Fibroblast of lung (primary cell): Measurements from ENCODE around the gene KIF3A.

ENCODE experiments used
- CTCF ChIP-seq, 2 donors: IDR thresholded peaks in 1 of 2; conservative IDR thresholded peaks in 1 of 2; 1 replicate in 1 of 2; 2 replicates in 1 of 2; pipeline ENCODE4 v1.5.1; 2011 to 2012; ENCODE audit warnings: low read length in 2 of 2, control low read depth in 1 of 2, inconsistent platforms in 1 of 2, low read depth in 1 of 2, mild to moderate bottlenecking in 1 of 2
- EZH2 ChIP-seq: IDR thresholded peaks from 2 replicates; pipeline ENCODE4 v1.5.1; 2012; ENCODE audit warnings: low read length, control low read depth, mild to moderate bottlenecking; ENCODE audit errors: missing control alignments

GRCh38 chr5:132662925-132663770, 74.2 kb downstream of the KIF3A start:
- TF ChIP-seq CTCF (conservative IDR thresholded peaks at IDR 0.05 in 1 of 2, IDR thresholded peaks at IDR 0.05 in 1 of 2; ENCODE audit: low read depth in 1 of 2, low read length in 2 of 2) (no peak), EZH2 (no peak)
